Measurements from ENCODE around the gene VIT.
"Not testable (repeated sequence)": the region's sequence is repeated elsewhere in the genome, so short reads cannot be mapped to it uniquely, and the experiment has no call there.

VIT gene

GRCh38 chr2:36807223-36807886 lies 110.8 kb downstream of the VIT start:
- no peak for DNase-seq (ENCODE audit: low read depth, low spot score)

- no peak for DNase-seq (ENCODE audit: low read depth, low spot score)
Measured at GRCh38 chr2:36808386-36809068, 112.0 kb downstream of the VIT start.

GRCh38 chr2:36809069-36809445 lies 112.5 kb downstream of the VIT start:
- DNase-seq (ENCODE audit: low read depth, low spot score) = no peak

GRCh38 chr2:36811071-36811470 lies 114.6 kb downstream of the VIT start:
- no peak for DNase-seq (ENCODE audit: low read depth, low spot score)

GRCh38 chr2:36812196-36812595 lies 115.7 kb downstream of the VIT start:
- DNase-seq (ENCODE audit: low read depth, low spot score) = peak; percentile 57

- no peak for DNase-seq (ENCODE audit: low read depth, low spot score)
Measured at GRCh38 chr2:36818542-36818941, 122.0 kb downstream of the VIT start.

GRCh38 chr2:36819095-36819711 lies 122.7 kb downstream of the VIT start:
- no peak for DNase-seq (ENCODE audit: low read depth, low spot score)

GRCh38 chr2:36820942-36821605 lies 124.6 kb downstream of the VIT start:
- no peak for DNase-seq (ENCODE audit: low read depth, low spot score)

- no peak for DNase-seq (ENCODE audit: low read depth, low spot score)
Measured at GRCh38 chr2:36823862-36824261, 127.4 kb downstream of the VIT start.

- DNase-seq (ENCODE audit: low read depth, low spot score) = peak; percentile 33
Measured at GRCh38 chr2:36824273-36824672, 127.8 kb downstream of the VIT start.

GRCh38 chr2:36824683-36825082 lies 128.2 kb downstream of the VIT start:
- not testable (repeated sequence) for DNase-seq (ENCODE audit: low read depth, low spot score)

GRCh38 chr2:36831185-36831584 lies 134.7 kb downstream of the VIT start:
- DNase-seq (ENCODE audit: low read depth, low spot score) = no peak

- DNase-seq (ENCODE audit: low read depth, low spot score) = no peak
Measured at GRCh38 chr2:36834203-36834602, 137.7 kb downstream of the VIT start.

GRCh38 chr2:36834731-36835524 lies 138.4 kb downstream of the VIT start:
- no peak for DNase-seq (ENCODE audit: low read depth, low spot score)

GRCh38 chr2:36839976-36840617 lies 143.6 kb downstream of the VIT start:
- DNase-seq (ENCODE audit: low read depth, low spot score) = no peak

GRCh38 chr2:36843838-36844237 lies 147.3 kb downstream of the VIT start:
- DNase-seq (ENCODE audit: low read depth, low spot score) = no peak

- DNase-seq (ENCODE audit: low read depth, low spot score) = no peak
Measured at GRCh38 chr2:36849265-36849664, 152.8 kb downstream of the VIT start.

GRCh38 chr2:36854241-36854640 lies 157.7 kb downstream of the VIT start:
- DNase-seq (ENCODE audit: low read depth, low spot score) = no peak

GRCh38 chr2:36855429-36855828 lies 158.9 kb downstream of the VIT start:
- DNase-seq (ENCODE audit: low read depth, low spot score) = no peak

- DNase-seq (ENCODE audit: low read depth, low spot score) = no peak
Measured at GRCh38 chr2:36857713-36858112, 161.2 kb downstream of the VIT start.
